Tibial artery (tissue), 4 donors: Measurements from ENCODE around the gene EPHA2.

Experiments
- DNase-seq, 2 donors: peaks; one replicate each; pipeline ENCODE4 v3.0.0-alpha.2; 2019
- H3K27ac ChIP-seq, 2 donors: fragments of 200-600 bp; sonication (generic) in 1 of 2; 1 replicate in 1 of 2; 2 replicates in 1 of 2; pipeline ENCODE4 v1.5.1; 2018 to 2019; ENCODE audit warnings: mild to moderate bottlenecking in 1 of 2
- H3K27me3 ChIP-seq, 2 donors: fragments of 200-600 bp; sonication (generic) in 1 of 2; one replicate each; pipeline versions ENCODE4 v1.5.1 to v1.6.0; 2016 to 2019
- H3K36me3 ChIP-seq, 3 donors: fragments of 200-600 bp; sonication (generic) in 2 of 3; one replicate each; pipeline ENCODE4 v1.5.1; 2016 to 2019; ENCODE audit warnings: mild to moderate bottlenecking in 2 of 3
- H3K4me1 ChIP-seq, 4 donors: fragments of 200-600 bp; sonication (generic) in 2 of 4; 1 replicate in 3 of 4; 2 replicates in 1 of 4; pipeline ENCODE4 v1.5.1; 2016 to 2019
- H3K4me3 ChIP-seq, 2 donors: fragments of 200-600 bp; sonication (generic) in 1 of 2; 1 replicate in 1 of 2; 2 replicates in 1 of 2; pipeline ENCODE4 v1.5.1; 2018 to 2019; ENCODE audit warnings: mild to moderate bottlenecking in 2 of 2
- H3K9me3 ChIP-seq, 3 donors: fragments of 200-600 bp; sonication (generic) in 1 of 3; one replicate each; pipeline ENCODE4 v1.5.1; 2016 to 2019
- intact Hi-C: fragments of 100-400 bp; cut with DNase I; formaldehyde crosslinking; loops from one replicate; pipeline ENCODE4 v1.15.0; 2023; ENCODE audit warnings: low total_unique reads
- TF ChIP-seq, protein P1 (sequence below), 2 experiments: fragments of 200-600 bp in 1 of 2; fragments of 450-650 bp in 1 of 2; IDR thresholded peaks; one replicate each; pipeline ENCODE4 v1.5.1; 2017 to 2019; ENCODE audit warnings: antibody characterized with exemption in 2 of 2, mild to moderate bottlenecking in 1 of 2, moderate library complexity in 1 of 2

EPHA2 gene

GRCh38 chr1:16099412-16099811, 56.5 kb downstream of the EPHA2 start:
- Histone ChIP-seq H3K27ac (no peak overlapping the region), H3K4me3 (no peak overlapping the region), H3K27me3 (peaks cover 0 to 2% of the 10 kb centered on the region in 2 donors), H3K9me3 (no peaks in the 10 kb centered on the region), H3K36me3 (no peaks in the 10 kb centered on the region), H3K4me1 (no peaks in the 10 kb centered on the region)
- DNase-seq, result no peak
- TF ChIP-seq, protein P1, sequence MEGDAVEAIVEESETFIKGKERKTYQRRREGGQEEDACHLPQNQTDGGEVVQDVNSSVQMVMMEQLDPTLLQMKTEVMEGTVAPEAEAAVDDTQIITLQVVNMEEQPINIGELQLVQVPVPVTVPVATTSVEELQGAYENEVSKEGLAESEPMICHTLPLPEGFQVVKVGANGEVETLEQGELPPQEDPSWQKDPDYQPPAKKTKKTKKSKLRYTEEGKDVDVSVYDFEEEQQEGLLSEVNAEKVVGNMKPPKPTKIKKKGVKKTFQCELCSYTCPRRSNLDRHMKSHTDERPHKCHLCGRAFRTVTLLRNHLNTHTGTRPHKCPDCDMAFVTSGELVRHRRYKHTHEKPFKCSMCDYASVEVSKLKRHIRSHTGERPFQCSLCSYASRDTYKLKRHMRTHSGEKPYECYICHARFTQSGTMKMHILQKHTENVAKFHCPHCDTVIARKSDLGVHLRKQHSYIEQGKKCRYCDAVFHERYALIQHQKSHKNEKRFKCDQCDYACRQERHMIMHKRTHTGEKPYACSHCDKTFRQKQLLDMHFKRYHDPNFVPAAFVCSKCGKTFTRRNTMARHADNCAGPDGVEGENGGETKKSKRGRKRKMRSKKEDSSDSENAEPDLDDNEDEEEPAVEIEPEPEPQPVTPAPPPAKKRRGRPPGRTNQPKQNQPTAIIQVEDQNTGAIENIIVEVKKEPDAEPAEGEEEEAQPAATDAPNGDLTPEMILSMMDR (IDR thresholded peaks at IDR 0.05), result no peak
- intact Hi-C loops, result no loop called here

DNA sequence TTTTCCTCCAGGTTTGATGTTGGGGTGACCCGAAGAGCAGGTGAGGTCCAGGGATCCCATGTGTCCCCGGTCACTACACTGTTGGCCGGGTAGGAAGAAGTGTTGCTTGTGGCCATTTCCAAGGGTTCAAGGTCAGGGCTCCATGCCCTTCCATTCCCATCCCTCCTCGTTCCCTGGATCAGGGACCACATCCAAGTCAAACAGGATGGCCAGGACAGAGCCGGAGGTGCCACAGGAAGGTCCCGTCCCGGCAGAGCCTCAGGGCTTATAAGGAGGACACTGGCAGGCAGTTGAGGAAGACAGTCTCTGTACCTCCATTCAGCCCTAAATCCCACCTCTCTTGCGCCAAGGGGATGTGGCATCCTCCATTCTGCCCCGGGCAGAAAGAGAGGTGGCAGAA, 60.4 kb downstream of the EPHA2 start:
- peaks cover 0 to 2% of the 10 kb centered on the region in 2 donors for H3K27me3 ChIP-seq
- no peak for DNase-seq
- H3K4me1 ChIP-seq, result no peaks in the 10 kb centered on the region
- intact Hi-C loops, result no loop called here
- no peak overlapping the region for H3K27ac ChIP-seq
- H3K9me3 ChIP-seq, result no peaks in the 10 kb centered on the region
- H3K36me3 ChIP-seq, result no peaks in the 10 kb centered on the region
- H3K4me3 ChIP-seq, result no peak overlapping the region
- TF ChIP-seq, protein P1 (IDR thresholded peaks at IDR 0.05), result no peak

- TF ChIP-seq, protein P1 (IDR thresholded peaks at IDR 0.05), result no peak
- H3K9me3 ChIP-seq, result no peaks in the 10 kb centered on the region
- peaks cover 0 to 2% of the 10 kb centered on the region in 2 donors for H3K27me3 ChIP-seq
- intact Hi-C loops, result no loop called here
- H3K27ac ChIP-seq, result no peak overlapping the region
- no peaks in the 10 kb centered on the region for H3K4me1 ChIP-seq
- H3K36me3 ChIP-seq, result no peaks in the 10 kb centered on the region
- no peak for DNase-seq
- H3K4me3 ChIP-seq, result no peak overlapping the region
Measured at GRCh38 chr1:16094453-16095158, 61.3 kb downstream of the EPHA2 start.

- peaks cover 0 to 5% (median 0%) of the 10 kb centered on the region in 4 donors for H3K4me1 ChIP-seq
- no peaks in the 10 kb centered on the region for H3K36me3 ChIP-seq
- intact Hi-C loops, result no loop called here
- no peaks in the 10 kb centered on the region for H3K9me3 ChIP-seq
- no peak for DNase-seq
- H3K27ac ChIP-seq, result no peak overlapping the region
- peaks cover 0 to 2% of the 10 kb centered on the region in 2 donors for H3K27me3 ChIP-seq
- H3K4me3 ChIP-seq, result no peak overlapping the region
- TF ChIP-seq, protein P1 (IDR thresholded peaks at IDR 0.05), result no peak
Measured at GRCh38 chr1:16093611-16094010, 62.3 kb downstream of the EPHA2 start.

DNA sequence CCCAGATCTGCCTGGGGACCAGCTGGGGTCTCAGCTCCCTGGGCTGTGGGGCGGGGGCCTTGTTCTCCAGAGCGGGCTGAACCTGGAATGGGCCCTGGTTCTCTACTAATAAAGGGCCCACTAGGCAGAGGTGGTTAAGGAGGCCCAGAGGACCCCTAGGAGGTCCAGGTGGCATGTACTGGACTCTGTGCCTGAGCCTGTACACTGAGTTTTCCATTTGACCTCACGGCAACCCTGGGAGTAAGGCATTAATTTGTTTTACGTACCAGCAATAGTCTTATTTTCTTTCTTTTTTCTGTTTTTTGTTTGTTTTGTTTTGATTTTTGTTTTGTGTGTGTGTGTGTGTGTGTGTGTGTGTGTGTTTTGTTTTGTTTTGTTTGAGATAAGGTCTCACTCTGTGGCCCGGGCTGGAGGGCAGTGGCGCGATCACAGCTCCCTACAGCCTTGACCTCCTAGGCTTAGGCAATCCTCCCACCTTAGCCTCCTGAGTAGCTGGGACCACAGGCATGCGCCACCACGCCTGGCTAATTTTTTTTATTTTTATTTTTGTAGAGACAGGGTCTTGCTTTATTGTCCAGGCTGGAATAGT, 62.9 kb downstream of the EPHA2 start:
- TF ChIP-seq, protein P1 (IDR thresholded peaks at IDR 0.05), result no peak
- Histone ChIP-seq H3K4me3 (no peak overlapping the region), H3K27ac (no peak overlapping the region), H3K9me3 (no peaks in the 10 kb centered on the region), H3K4me1 (peaks cover 0 to 11% (median 0%) of the 10 kb centered on the region in 4 donors), H3K27me3 (peaks cover 0 to 2% of the 10 kb centered on the region in 2 donors), H3K36me3 (no peaks in the 10 kb centered on the region)
- DNase-seq, result no peak
- intact Hi-C loops, result no loop called here
